ENCODE results near the gene RIN1. TPM values are rescaled to one million over a fixed set of nuclear protein-coding genes. Genes with fewer than 3 reads are reported as not detected.

RIN1 gene
- total and polyA plus RNA-seq, 2 donors (not counting 3 experiments of a cell fraction or from before 2014, with no cell fraction given) = 4.4 to 10.2 TPM

DNA sequence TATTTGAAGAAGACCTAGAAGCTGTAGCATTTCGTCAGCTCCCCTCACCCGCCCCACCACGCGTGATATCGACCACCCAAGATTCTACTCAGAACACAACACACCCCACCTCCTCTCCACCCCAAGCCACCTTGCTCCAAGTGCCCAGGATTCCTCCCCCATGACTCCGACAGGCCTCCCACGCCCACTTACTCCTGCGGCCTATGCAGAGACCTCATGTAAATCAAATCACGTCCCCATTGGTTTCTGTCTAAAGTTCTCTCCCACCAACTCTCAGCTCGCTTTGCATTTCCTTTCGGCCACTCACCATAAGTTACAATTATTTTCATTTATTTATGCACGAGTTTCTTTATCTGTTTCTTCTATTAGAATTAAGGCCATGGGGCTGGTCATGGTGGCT lies 33.6 kb downstream of the RIN1 start:
- no peak overlapping the region for H3K9ac ChIP-seq (replicated peaks; ENCODE audit: extremely low read depth, insufficient read depth, low read length)
- H3K36me3 ChIP-seq (ENCODE audit: control insufficient read depth in 2 of 2, extremely low read depth in 1 of 2, insufficient read depth in 2 of 2, low read length in 2 of 2) = no peaks in the 10 kb centered on the region
- no TSS peak for BruUV-seq (replicated peaks)
- H3K4me2 ChIP-seq (ENCODE audit: insufficient read depth, low read length) = no peak overlapping the region
- H3K27me3 ChIP-seq (ENCODE audit: control insufficient read depth in 2 of 2, insufficient read depth in 2 of 2, low read length in 2 of 2) = no peaks in the 10 kb centered on the region
- ChIA-PET POLR2A (no interaction called here), CTCF (interaction anchor here (0.7 to 4.5 kb wide), 3 partner anchors 9 to 84 kb away, joined by 3 to 27 read pairs (median 5); no protein-coding TSS in a partner anchor)
- TF ChIP-seq, protein P1, sequence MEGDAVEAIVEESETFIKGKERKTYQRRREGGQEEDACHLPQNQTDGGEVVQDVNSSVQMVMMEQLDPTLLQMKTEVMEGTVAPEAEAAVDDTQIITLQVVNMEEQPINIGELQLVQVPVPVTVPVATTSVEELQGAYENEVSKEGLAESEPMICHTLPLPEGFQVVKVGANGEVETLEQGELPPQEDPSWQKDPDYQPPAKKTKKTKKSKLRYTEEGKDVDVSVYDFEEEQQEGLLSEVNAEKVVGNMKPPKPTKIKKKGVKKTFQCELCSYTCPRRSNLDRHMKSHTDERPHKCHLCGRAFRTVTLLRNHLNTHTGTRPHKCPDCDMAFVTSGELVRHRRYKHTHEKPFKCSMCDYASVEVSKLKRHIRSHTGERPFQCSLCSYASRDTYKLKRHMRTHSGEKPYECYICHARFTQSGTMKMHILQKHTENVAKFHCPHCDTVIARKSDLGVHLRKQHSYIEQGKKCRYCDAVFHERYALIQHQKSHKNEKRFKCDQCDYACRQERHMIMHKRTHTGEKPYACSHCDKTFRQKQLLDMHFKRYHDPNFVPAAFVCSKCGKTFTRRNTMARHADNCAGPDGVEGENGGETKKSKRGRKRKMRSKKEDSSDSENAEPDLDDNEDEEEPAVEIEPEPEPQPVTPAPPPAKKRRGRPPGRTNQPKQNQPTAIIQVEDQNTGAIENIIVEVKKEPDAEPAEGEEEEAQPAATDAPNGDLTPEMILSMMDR (IDR thresholded peaks at IDR 0.05; ENCODE audit: extremely low read depth in 1 of 2, insufficient read depth in 1 of 2, low read depth in 1 of 2, low read length in 2 of 2) = no peak
- no peak overlapping the region for H3K27ac ChIP-seq (ENCODE audit: insufficient read depth, low read depth, low read length)
- intact Hi-C loops (cut with micrococcal nuclease) (no loop called here), dilution Hi-C loops (cut with MboI; ENCODE audit: extremely low pct_ligation_motif_present, low sequenced_read_pairs) (no loop called here)
- no peaks in the 10 kb centered on the region for H4K20me1 ChIP-seq (replicated peaks; ENCODE audit: control insufficient read depth, extremely low read depth, insufficient read depth, low read length)
- FAIRE-seq (no peak), DNase-seq (ENCODE audit: low read depth, low spot score) (no peak)
- no peak overlapping the region for H3K4me3 ChIP-seq (replicated peaks in 1 of 3; ENCODE audit: insufficient read depth in 1 of 3, low read depth in 1 of 3, low read length in 3 of 3)
- no peaks in the 10 kb centered on the region for H3K79me2 ChIP-seq (ENCODE audit: control insufficient read depth, insufficient read depth, low read length)
- H3K9me3 ChIP-seq (replicated peaks; ENCODE audit: control insufficient read depth, insufficient read depth, low read length) = no peaks in the 10 kb centered on the region
- no peak overlapping the region for H2AFZ ChIP-seq (ENCODE audit: low read depth, low read length)
- no peaks in the 10 kb centered on the region for H3K9me1 ChIP-seq (replicated peaks; ENCODE audit: control insufficient read depth, extremely low read depth, insufficient read depth, low read length)
- H3K4me1 ChIP-seq (ENCODE audit: control insufficient read depth, extremely low read depth, insufficient read depth, low read length) = no peaks in the 10 kb centered on the region

DNA sequence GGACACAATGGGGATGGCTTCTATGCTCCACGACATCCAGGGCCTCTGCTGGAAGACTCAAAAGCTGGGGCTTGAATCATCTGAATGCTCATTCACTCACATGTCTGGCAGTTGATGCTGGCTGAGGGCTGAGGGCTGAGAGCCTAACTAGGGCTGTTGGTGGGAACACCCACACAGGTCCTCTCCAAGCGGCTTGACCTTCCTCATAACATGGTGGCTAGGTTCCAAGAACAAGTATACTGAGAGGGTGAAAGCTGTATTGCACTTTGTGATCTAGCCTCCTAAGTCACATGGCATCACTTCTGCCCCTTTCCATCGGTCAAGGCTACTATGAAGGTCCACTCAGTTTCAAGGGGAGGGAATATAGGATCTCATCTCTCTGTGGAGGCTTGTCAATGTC lies 37.0 kb downstream of the RIN1 start:
- H3K27ac ChIP-seq (ENCODE audit: insufficient read depth, low read depth, low read length) = no peak overlapping the region
- TF ChIP-seq POLR2AphosphoS5 (IDR thresholded peaks at IDR 0.05; ENCODE audit: insufficient read depth, low read depth, low read length) (no peak), POLR2A (IDR thresholded peaks at IDR 0.05; ENCODE audit: low read depth, low read length) (no peak), EZH2 (IDR thresholded peaks at IDR 0.05; ENCODE audit: borderline replicate concordance, low read depth, low read length, severe bottlenecking) (no peak), FOS (IDR thresholded peaks at IDR 0.05; ENCODE audit: borderline replicate concordance, insufficient read depth, low read length) (no peak), MYC (IDR thresholded peaks at IDR 0.05; ENCODE audit: low read depth, low read length) (no peak), JUN (IDR thresholded peaks at IDR 0.05; ENCODE audit: borderline replicate concordance, insufficient read depth, insufficient read length, low read depth) (no peak), GATA2 (IDR thresholded peaks at IDR 0.05; ENCODE audit: insufficient read depth, insufficient read length, low read depth, low read length) (no peak)
- TF ChIP-seq, protein P1 (IDR thresholded peaks at IDR 0.05; ENCODE audit: extremely low read depth in 1 of 2, insufficient read depth in 1 of 2, low read depth in 1 of 2, low read length in 2 of 2) = no peak
- TF ChIP-seq, protein P2, sequence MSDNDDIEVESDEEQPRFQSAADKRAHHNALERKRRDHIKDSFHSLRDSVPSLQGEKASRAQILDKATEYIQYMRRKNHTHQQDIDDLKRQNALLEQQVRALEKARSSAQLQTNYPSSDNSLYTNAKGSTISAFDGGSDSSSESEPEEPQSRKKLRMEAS (IDR thresholded peaks at IDR 0.05; ENCODE audit: insufficient read depth, insufficient read length) = no peak
- CTCF ChIA-PET = interaction anchor here (1.0 to 4.5 kb wide), 2 partner anchors 12 to 87 kb away, joined by 3 to 27 read pairs; no protein-coding TSS in a partner anchor
- POLR2A ChIA-PET = no interaction called here
- no peaks in the 10 kb centered on the region for H3K4me1 ChIP-seq (ENCODE audit: control insufficient read depth, extremely low read depth, insufficient read depth, low read length)
- no peaks in the 10 kb centered on the region for H4K20me1 ChIP-seq (replicated peaks; ENCODE audit: control insufficient read depth, extremely low read depth, insufficient read depth, low read length)
- peaks cover 0 to 2% of the 10 kb centered on the region in 2 experiments for H3K27me3 ChIP-seq (ENCODE audit: control insufficient read depth in 2 of 2, insufficient read depth in 2 of 2, low read length in 2 of 2)
- intact Hi-C loops (cut with micrococcal nuclease) = no loop called here
- dilution Hi-C loops (cut with MboI; ENCODE audit: extremely low pct_ligation_motif_present, low sequenced_read_pairs) = no loop called here
- H3K9me3 ChIP-seq (replicated peaks; ENCODE audit: control insufficient read depth, insufficient read depth, low read length) = no peaks in the 10 kb centered on the region
- H3K36me3 ChIP-seq (ENCODE audit: control insufficient read depth in 2 of 2, extremely low read depth in 1 of 2, insufficient read depth in 2 of 2, low read length in 2 of 2) = no peaks in the 10 kb centered on the region
- no peak overlapping the region for H3K4me3 ChIP-seq (replicated peaks in 1 of 3; ENCODE audit: insufficient read depth in 1 of 3, low read depth in 1 of 3, low read length in 3 of 3)
- H3K79me2 ChIP-seq (ENCODE audit: control insufficient read depth, insufficient read depth, low read length) = no peaks in the 10 kb centered on the region
- H3K9ac ChIP-seq (replicated peaks; ENCODE audit: extremely low read depth, insufficient read depth, low read length) = no peak overlapping the region
- no peak overlapping the region for H2AFZ ChIP-seq (ENCODE audit: low read depth, low read length)
- no peak for DNase-seq (ENCODE audit: low read depth, low spot score)
- FAIRE-seq = no peak
- no peaks in the 10 kb centered on the region for H3K9me1 ChIP-seq (replicated peaks; ENCODE audit: control insufficient read depth, extremely low read depth, insufficient read depth, low read length)
- no peak overlapping the region for H3K4me2 ChIP-seq (ENCODE audit: insufficient read depth, low read length)
- no TSS peak for BruUV-seq (replicated peaks)

Measured in endothelial cell of umbilical vein (primary cell).